Measurements from ENCODE around the gene ACSS3.

The ACSS3 gene

DNA sequence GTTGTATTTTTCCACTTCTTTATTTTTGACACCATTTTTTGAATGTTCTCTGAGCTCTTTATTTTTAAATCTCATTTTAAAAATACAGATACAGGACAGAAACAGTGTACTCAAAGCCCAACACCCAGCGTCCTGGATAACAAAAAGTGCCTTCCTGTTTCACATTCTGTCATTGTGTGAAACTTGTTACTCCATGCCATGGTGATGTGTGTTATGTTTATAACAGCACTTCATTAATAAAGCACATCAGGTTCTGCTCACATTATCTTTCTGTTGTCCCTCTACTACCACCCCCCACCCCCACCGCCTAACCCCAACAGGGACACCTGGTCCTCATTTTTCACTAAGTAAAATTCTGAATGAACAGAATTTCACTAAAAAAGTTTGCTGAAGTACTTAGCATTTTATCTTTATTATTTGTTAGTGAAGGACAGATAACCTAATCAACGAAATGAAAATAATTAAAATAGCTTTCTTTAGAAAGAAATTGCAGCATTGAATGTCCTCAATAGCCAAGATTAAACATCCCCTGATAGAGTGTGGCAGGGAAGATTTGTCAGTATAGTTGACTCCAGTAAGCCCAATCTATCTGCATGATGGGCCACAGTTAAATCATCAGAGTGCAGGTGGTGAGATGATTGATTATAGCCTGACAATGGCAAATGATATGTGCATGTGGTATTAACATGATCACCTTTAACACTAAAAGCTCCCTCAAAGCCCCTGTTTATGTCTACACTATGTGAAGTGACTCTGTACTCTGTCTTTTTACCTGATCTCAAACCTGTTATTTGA is 153.9 kb downstream of the ACSS3 start:
- no peak for DNase-seq

DNA sequence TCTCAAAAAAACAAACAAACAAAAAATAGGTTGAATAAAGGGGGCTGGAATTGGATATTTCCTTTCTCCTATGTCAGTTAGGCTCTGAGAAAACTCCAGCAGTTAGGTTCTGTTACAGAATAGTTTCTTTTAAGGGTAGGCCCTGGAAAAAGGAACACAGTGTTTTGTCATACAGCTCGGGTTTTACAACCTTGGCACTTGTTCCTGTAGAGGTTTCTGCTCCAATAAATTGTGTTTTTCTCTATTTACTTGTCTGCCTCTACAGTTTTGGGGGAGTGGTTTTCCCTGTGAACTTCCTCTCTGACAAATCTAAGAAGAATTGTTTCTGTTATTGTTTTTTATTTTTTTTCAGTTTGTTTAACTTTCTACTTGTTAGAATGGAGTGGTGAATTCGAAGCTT is 167.6 kb downstream of the ACSS3 start:
- DNase-seq: no peak

DNA sequence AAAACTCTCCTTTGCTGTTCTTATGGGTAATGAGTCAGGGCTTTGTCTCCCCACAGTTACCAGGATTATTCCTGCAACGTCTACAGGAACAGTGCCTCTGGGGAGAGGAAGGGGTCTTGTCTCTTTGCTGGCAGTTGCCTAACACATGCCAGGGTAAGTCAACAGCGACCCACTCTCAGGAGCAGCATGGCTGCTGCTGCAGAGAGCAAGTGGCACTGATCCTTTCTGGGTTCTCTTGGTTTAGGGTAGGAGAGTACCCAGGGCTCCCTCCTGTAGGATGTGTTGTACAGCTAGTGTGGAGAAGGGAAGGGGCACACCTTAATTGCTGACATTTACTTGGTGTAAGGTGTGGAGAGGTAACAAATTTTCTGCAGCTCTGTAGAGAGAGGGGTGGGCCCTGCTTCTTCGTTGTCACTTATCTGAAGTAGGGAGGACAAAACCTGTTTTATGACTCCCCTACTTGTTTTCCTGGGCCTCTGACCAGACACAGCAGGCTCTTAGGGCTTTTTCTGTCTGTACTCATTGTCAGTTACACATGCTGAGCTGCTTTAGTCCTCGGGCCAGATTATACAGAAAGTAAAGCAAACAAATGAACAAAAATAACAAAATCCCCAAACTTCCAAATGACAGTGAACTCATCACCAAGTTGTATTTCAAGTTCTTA is 168.2 kb downstream of the ACSS3 start:
- DNase-seq: no peak

DNA sequence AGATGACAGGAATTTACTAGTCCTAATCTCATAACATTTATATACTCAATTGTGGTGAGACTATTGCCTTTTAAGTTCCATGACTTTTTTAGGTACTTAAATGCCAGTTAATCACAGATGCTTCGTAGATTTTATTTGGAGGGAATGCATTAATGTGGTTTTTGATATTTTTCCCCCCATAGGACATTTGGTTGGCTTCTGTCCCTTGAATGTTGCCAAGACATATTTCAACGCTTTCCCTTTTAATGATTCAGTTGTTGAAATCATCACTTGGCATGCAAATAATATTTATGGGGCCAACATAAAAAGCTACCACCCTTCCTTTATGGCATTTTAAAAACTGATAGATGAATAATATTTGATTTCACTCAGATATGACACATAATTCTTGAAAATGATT is 172.1 kb downstream of the ACSS3 start:
- DNase-seq: no peak

DNA sequence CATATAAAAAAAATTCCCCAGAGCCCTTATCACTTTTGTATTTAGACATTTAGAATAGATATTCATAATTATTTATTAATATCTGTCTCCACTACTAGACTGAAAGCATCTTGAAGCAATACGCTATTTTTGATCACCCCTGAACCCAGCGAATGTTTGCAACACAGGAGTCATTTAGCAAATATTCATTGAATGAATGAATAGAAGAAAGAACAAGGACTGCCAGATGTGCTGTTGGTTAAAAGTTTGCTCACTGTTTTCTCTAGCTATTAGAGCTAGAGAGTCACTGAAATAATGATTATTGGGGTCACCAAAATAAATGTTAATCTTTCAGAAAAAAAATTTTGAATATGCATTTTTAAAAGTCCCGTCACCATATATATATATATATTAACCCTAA is 174.3 kb downstream of the ACSS3 start:
- no peak for DNase-seq

DNA sequence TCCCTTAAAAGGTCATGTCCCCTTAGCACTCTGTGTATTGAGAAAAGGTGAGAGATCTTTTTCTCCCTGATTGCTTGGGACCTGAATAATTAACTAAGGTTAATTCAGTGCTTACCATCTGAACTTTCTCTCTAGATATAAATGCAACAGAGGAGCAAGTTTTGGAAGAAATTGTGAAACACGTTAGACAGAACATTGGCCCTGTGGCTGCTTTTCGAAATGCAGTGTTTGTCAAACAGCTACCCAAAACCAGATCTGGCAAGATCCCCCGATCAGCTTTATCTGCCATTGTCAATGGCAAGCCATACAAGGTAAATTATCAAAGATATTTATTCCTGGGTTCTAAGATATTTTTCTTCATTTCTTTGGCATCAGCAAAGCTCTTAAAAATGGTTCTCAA is 175.5 kb downstream of the ACSS3 start:
- no peak for DNase-seq

DNA sequence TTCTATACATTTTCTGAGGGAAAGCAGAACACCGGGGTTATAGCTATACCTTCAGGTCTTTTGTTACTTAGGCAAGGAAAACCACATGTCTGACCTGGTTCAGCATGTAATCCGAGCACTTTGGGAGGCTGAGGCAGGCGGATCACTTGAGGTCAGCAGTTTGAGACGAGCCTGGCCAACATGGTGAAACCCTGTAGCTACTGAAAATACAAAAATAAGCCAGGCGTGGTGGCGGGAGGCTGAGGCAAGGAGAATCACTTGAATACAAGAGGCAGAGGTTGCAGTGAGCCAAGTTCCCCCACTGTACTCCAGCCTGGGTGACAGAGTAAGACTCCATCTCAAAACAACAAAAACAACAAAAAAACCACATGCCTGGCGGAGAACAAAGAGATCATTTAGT is 177.6 kb downstream of the ACSS3 start:
- DNase-seq: no peak

DNA sequence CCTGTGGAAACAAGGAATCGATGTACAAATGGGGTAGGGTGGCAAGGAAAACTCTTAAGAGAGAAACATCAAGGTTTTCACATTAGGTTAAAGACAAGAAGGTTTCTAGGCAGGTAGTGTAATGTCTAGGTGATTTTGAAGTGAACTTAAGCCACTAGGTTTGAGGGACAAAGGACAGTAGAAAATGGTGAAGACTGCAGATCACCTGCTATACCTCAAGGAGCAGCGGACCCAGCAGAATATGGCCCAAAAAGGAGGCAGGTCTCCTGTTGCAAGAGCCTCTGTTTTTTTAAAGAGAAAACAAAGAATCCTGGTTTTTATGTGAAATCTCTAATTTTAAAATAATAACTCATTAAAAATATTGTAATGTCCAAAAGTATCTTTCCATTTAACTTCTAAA is 178.1 kb downstream of the ACSS3 start:
- no peak for DNase-seq

DNA sequence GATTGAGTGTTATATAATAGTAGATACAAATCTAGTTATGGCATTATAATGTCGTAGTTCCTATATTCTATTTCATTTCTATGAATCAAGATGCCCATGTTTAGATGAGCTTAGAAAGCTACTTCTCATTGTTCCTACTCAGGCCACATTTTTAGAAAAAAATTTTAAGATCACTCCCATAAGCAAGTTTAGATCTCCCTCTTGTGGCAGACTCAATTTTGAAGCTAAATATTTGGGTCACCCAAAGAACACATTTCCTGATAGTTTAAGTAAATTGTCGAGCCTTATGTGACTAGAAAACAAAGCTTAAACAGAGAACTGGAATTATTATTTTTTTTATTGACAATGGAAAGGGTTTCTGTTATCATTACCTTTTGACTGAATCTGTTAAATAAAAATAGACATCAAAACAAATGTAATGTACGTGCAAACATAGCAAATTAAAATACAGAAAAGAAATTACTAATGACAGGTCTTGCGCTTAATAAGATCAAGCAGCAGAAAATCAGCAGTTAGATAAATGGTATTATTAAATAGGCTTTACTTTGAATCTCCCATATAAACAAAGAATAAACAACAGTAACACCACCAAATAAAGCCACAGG is 180.2 kb downstream of the ACSS3 start:
- no peak for DNase-seq

DNA sequence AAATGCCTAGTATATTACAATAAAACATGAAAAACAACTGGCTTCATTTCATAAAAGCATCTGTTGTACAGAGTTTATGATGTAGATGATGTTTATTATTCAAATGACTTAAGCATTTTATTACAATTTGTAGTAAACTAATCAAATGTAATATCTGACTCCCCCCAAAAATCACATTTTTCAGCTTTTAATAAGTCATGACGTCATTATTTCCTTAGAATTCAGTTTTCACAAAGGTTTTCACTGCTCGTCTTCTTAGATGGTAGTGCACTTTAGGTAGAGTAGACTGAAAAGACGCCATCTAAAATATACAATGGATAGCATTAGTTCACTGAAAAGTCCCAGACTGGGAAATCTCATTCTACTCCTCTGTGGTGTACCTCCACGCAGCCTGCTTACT is 181.5 kb downstream of the ACSS3 start:
- no peak for DNase-seq

DNA sequence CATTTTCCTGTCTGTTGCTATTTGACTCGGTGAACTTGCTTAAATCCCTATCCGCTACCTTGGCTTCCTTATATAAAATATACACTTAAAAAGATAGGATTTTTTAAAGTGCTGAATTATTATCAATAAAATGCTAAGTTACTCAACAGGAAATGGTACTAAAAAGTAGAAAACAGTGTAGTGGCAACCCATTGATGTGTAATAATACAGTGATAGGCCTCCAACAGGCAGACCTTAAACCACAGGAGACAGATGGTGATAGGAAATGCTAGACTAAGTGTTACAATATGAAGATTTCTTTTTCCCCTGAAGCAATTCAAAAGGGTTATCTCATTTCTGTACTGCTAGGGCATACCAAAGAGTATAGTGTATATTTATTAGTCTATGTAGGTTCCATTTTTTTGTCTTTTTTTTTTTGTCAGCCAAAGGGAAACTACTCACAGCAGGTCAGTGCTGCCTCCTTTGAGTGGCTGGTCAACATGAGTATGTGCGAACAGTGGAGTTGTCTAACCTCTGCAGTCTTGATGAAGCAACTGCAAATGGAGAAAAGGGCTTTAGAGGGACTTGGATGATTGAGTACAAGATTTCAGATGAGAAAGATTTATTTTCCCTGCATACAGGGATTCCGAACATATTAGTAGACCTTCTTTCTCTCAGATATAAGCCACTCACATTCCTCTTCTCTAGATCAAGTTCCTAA is 183.8 kb downstream of the ACSS3 start:
- DNase-seq: no peak

DNA sequence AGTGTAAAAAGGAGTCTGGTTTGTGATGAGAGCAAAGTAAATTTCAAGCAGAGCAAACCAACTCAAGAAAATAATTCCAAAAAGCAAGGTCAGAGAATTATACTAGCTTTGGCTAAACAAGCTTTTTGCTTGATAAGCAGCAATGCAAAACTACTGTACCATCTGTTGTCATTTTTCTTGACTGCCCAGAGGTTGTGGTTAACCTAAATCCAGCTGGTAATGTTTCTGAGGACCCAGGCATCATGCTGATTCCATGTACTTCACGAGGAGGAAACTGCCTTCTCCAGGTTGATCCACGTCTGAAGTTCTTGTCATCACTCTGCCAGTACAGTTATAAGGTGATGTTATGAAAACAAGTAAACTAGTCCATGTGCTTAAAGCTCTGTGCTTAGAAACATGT is 185.2 kb downstream of the ACSS3 start:
- no peak for DNase-seq

DNA sequence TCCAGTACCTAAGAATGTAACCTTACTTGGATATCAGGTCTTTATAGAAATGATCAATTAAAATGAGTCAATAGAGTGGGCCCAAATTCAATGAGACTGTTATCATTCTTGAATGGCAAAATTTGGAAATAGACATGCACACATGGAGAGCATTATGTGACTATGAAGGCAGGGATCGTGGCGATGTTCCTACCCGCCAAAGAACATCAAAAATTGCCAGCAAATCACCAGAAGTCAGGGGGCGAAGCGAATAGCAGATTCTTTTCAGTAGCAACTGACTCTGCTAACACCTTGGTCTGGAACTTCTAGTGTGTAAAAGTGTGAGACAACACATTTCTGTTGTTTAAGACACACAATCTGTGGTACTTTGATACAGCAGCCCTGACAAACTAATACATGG is 192.5 kb downstream of the ACSS3 start:
- DNase-seq: no peak

DNA sequence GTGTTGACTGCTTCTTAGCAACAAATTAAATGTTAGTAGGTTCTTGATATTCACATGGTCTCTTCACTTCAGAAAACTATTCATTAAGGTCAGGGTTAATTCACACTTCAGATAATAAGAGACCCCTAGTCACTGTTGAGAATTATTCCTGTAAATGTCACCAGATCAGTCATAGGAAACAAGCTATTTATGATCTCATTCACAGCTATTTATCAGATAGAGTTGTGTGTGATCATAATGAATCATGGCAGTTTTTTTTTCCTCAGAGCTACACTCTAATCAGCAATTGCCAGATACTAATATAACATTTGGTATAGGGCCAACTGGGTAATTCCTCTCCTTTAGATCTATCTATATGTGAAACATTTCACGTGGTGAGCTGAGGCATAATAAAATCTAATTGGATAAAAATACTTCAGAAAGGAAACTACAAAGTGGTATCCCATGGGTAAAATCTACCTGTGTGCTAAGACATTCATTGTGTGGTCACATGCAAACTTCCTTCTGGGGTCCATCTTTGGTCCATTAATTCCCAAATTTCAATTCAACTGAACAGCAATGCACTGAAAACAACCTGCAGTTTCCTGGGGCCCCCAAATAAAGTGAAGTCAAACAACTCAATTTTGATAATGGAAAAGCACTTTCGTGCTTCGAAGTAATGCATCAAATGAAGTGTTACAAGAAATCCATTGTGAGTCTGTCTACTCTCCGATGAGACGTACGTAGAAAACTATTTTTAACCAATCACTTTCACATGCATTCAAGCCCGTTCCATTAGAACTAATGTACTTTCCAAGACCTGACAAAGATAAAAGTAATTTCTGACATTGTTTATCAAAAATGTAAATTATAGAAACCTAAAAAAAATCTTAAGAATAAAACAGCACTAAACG is 197.0 kb downstream of the ACSS3 start:
- DNase-seq: no peak

DNA sequence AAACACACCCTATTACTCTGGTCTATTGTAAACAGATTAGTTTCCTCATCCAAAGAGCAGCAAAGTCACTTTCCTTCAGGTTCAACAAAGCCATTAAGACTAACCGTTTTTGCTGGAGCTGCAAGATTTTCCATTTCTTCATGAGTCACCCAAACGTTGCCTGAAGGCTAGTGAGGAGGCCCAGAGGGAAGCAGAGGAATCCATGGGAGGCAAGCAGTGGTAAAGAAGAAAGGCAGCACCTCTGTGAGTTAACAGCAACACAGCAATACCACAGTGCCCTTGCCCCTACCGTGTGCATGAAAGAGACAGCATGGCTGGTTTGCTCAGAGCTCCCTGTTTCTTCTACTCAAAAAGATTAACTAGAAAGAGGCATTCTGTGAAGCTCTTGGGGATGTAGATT is 206.3 kb downstream of the ACSS3 start:
- DNase-seq: no peak

DNA sequence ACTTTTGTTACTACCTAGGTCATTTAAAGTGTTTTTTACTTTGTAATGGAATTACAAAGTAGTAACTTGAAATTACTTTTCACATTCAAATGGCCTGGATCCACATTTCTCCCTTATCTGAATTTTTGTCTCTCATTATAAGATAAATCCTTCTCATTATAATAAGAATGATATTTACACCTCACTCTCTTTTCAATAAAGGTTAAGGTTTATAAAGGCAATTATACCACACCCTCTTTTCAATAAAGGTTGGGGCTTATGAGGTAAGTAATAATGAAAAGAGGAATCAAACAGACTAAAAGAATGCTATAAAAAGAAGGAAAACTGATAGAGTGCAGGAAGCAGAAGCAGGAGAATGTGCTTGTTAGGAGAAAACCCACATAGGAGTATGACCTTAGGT is 210.8 kb downstream of the ACSS3 start:
- no peak for DNase-seq

DNA sequence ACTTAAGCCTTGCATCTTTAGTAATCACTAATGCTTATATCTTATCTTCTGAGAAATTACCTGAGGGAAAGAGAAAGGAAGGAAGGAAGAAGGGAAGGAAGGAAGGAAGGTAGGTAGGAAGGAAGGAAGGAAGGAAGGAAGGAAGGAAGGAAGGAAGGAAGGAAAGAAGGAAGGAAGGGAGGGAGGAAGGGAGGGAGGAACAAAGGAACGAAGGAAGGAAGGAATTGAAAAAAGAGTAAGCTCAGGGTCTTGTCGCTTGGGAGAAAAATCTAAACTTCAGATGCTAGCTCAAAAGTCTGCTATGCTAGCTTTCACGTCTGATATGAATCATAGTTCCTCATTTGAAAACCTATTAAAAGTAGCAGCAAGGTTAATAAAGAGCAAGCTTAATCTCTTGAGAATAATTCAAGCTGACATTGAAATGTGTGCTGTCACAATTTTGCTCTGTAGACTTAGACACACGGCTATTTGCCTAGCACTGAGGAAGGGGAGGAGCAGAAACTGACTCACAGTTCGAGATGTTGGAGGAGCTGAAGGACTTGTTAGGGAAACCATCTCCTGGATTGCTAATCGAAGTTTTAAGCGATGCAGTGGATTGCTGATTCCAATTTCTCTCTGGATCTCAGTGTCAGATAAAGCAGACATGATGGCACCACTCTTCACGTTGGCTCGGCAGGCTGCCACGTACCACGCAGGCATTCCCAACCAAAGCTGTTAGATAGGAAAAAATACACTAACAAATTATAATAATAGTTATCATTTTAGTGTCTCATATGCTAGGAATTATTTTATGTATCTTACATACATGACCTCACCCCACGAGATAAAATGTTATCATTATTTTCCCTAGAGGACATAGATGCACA is 216.7 kb downstream of the ACSS3 start:
- no peak for DNase-seq

DNA sequence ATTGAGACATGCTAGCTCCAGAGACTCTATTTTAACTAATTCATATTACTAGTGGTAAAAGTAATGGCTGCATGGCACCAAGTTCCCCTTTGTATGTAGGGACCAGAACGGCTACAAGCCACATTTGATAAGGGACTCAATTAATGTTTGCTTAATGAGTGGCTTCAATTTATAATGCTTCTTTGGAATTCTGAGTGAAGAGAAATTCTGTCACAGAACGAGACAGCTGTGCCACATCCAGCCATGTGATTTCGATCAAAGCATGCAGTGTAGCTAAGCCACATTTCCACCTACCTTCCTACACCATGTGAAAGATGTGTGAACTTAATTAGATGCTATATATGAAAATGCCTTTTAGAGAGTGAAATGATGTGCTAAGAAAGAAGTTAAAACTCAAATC is 217.4 kb downstream of the ACSS3 start:
- DNase-seq: no peak

DNA sequence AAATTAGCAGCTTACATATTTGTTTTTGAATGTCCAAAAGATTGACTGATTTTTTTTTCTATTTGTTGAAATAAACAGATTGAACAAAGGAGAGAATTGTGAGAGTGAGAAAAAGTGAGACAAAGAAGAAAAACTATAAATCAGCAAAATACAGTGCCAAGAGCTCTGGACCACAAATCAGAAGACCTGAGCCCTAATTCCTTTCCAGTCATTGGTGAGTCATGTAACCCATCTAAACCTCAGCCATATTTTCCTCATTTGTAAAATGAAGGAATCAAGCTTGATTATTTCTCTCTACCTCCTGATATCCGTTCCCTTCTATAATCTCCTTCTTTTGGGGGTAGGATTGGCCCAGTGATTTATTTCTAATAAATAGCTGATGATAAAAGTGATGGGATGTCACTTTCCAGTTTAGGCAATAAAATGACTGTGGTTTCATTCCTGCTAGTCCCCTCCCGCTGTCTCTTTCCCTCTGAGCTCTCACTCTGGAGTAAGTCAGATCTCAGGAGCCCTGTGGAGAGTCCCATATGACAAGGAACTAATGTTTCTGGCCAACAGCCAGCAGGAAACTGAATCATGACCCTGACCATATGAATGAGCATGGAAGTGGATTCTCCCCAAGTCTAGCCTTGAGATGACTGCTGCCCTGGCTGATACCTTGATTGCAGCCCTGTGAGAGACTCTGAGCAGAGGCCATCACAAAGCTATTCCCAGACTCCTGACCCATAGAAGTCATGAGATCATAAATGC is 218.9 kb downstream of the ACSS3 start:
- DNase-seq: no peak

DNA sequence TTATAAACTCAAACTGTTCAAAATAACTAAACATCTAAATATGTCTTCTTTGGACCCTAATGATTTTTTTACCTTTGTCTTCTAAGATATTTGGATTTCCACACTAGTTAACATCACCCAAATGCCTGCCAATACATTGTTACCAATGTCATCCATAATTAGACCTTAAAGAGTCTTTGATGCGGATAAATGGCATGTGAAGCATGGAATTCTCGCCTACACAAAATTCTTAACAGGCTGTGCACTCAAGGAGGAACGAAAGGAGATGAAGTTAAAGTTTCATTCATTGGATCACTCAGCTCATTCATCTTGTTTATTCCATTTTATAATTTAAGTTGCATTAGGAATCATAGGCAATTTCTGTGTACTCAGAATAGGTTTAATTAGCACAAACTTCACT is 219.7 kb downstream of the ACSS3 start:
- DNase-seq: no peak

DNA sequence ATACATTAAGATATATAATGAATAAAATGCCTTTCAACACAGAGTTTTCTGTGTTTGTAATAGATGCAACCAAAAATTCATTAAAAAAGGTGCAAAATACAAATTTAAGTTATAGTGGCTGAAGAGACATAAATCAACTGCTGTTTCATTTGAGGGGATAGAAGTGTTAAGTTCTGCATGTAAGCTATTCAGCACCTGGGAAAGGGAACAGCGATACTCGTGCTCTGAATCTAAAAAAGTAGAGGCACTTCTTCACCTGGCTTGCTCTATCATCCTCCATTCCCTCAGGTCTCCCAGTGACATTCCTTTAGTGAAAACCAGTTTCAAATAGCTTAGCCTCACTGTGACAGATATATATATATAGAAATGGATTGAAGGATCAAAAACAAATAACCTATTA is 222.6 kb downstream of the ACSS3 start:
- DNase-seq: no peak
